GM12873 (cell line): ENCODE results near the gene HOXA13.

Experiments used
- CTCF ChIP-seq: IDR thresholded peaks from 2 replicates; pipeline ENCODE4 v1.5.1; 2012; ENCODE audit warnings: low read depth, mild to moderate bottlenecking, moderate library complexity, low read length, control low read depth; ENCODE audit not compliant: insufficient read depth; ENCODE audit errors: missing control alignments

The HOXA13 gene

GRCh38 chr7:27170426-27171324 lies 29.2 kb downstream of the HOXA13 start:
- no peak for TF ChIP-seq CTCF

- TF ChIP-seq CTCF: no peak
Observed at GRCh38 chr7:27169658-27170425, 30.0 kb downstream of the HOXA13 start.

GRCh38 chr7:27168265-27168947 lies 31.5 kb downstream of the HOXA13 start:
- no peak for TF ChIP-seq CTCF

GRCh38 chr7:27167916-27168264 lies 32.0 kb downstream of the HOXA13 start:
- no peak for TF ChIP-seq CTCF

GRCh38 chr7:27166531-27167505 lies 33.1 kb downstream of the HOXA13 start:
- no peak for TF ChIP-seq CTCF

- no peak for TF ChIP-seq CTCF
Observed at GRCh38 chr7:27165996-27166530, 33.8 kb downstream of the HOXA13 start.
